GM12872 (cell line): ENCODE results near the gene LAGE3.

Source experiments
- TF ChIP-seq, protein P1 (sequence below): IDR thresholded peaks from 3 replicates; pipeline ENCODE4 v1.5.1; 2011; ENCODE audit warnings: low read depth, mild to moderate bottlenecking, low read length, moderate library complexity; ENCODE audit not compliant: insufficient read depth

LAGE3 gene

DNA sequence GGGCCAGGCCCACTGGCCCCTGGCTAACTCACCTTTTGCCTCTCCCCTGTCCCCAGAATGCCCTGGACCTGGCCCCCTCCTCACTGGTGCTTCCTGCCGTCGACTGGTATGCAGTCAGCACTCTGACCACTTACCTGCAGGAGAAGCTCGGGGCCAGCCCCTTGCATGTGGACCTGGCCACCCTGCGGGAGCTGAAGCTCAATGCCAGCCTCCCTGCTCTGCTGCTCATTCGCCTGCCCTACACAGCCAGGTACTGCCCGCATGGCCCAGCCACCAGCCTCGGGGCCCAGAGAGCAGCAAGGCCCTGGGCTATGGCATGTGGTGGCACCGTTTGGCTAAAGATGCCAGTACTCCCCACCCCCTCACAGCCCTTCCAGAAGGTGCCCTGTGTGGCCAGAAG, 46.9 kb downstream of the LAGE3 start:
- TF ChIP-seq, protein P1, sequence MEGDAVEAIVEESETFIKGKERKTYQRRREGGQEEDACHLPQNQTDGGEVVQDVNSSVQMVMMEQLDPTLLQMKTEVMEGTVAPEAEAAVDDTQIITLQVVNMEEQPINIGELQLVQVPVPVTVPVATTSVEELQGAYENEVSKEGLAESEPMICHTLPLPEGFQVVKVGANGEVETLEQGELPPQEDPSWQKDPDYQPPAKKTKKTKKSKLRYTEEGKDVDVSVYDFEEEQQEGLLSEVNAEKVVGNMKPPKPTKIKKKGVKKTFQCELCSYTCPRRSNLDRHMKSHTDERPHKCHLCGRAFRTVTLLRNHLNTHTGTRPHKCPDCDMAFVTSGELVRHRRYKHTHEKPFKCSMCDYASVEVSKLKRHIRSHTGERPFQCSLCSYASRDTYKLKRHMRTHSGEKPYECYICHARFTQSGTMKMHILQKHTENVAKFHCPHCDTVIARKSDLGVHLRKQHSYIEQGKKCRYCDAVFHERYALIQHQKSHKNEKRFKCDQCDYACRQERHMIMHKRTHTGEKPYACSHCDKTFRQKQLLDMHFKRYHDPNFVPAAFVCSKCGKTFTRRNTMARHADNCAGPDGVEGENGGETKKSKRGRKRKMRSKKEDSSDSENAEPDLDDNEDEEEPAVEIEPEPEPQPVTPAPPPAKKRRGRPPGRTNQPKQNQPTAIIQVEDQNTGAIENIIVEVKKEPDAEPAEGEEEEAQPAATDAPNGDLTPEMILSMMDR = no peak

DNA sequence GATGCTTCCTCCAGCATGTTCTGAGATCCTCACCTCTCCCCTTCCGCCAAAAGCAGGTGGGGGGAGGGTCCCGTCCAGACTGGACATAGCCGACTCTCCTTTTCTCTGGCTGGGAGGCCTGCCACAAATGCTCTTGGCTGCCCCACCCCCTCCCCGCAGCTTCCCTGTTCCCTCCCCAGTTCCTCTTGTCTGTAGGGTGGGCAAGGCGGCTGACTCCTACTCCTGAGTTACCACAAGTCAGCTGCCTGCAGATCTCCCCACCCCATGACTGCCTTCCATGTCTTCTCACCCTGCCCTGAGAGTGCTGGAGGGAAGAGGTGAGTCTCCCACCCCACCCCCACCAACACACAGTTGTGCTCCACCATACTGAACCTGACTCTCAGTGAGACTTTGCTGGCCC, 47.7 kb downstream of the LAGE3 start:
- TF ChIP-seq, protein P1 = no peak

DNA sequence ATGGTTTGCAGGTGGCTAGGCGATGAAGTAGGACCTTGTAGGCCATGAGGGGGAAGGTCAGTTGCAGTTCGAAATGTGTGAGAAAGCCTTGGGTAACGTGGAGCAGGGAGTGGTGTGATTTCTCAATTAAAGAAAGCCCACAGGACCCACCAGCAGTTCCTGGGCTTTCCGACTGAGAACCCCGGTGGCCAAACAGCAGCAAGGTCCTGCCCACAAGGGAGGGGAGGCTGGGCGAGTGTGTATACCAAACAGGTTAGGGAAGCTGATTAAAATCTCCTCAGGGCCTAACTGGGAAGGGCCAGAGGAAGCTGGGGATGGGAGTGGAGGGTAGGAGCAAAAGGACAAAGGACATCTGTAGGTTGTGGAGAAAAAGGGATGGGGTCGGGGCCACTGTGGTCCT, 48.2 kb downstream of the LAGE3 start:
- TF ChIP-seq, protein P1 = no peak

DNA sequence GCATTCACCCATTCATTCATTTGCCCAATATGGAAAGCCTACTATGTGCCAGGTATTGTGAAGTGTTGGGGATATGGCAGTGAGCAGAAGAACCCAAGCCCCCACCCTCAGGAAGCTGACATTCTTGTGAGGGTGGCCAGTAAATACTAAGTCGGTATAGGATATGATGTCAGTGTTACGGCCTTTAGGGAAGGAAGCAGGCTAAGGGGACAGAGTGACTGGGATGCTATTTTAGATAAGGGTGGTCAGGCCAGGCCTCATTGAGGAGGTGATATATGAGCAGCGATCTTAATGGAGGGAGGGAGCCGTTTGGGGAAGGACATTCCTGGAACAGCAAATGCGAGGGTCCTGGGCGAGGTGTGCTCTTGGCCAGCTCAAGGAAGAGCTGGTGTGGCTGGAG, 48.6 kb downstream of the LAGE3 start:
- TF ChIP-seq, protein P1 = no peak

DNA sequence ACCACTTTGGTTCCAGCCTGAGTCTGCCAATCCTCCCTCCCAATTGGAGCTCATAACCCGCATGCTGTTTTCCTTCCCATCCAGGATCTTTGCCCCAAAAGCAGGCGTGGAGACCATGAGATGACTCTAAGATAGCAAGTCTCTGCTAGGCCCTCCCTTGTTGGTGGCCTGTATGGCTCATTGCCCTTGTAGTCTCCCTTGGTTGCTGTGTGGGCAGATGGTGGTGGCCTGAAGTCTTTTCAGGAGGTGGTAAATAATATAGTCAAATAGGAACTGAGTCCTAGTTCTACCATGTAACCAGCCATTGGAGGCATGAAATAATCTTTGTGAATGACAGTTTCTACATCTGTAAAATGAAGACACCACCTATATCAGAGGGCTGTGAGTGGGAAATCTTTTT, 49.4 kb downstream of the LAGE3 start:
- TF ChIP-seq, protein P1 = no peak

DNA sequence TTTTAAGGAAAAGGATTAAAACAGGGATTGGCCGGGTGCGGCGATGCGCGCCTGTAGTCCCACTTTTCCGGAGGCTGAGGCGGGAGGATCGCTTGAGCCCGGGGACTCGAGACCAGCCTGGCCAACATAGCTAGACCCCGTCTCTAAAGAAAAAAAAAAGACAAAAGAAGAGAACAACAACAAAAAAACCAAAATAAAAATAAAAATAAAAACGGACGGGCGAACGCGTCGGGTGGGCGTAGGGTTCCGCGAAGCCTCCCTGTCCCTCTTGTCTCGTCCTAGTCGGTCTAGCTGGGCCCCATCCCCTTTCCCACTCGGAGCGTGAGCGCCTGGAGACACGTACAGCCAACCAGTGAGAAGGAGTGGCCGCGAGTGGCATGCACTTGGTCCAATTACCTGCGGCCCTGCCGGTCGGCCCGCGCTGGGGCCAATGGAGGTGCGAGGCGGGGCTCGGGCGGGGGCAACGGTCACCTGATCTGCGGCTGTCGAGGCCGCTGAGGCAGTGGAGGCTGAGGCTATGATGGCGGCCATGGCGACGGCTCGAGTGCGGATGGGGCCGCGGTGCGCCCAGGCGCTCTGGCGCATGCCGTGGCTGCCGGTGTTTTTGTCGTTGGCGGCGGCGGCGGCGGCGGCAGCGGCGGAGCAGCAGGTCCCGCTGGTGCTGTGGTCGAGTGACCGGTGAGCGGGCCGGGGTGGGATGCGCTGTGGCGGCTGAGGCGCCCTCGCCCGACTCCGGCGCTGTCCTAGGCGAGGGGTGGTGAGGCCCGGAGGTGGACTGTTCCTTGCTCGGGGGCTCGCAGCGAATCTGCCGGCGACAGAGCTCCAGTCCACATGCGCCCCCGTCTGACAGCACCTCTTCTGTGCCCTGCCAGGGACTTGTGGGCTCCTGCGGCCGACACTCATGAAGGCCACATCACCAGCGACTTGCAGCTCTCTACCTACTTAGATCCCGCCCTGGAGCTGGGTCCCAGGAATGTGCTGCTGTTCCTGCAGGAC, 50.6 kb downstream of the LAGE3 start, which contains the start of gene ATP6AP1:
Gene ATP6AP1, plus strand, starts transcription at position 502 of the 996 bp plus-strand sequence. Its CDS starts 16 bp downstream, at position 518.
- TF ChIP-seq, protein P1 = no peak
